Measurements from ENCODE around the gene SPOCK2. TPM values are rescaled to one million over a fixed set of nuclear protein-coding genes. Genes with fewer than 3 reads are reported as not detected.

SPOCK2 gene
- total and polyA plus RNA-seq, 4 donors: 24.1 to 103 (median 60.1) TPM

DNA sequence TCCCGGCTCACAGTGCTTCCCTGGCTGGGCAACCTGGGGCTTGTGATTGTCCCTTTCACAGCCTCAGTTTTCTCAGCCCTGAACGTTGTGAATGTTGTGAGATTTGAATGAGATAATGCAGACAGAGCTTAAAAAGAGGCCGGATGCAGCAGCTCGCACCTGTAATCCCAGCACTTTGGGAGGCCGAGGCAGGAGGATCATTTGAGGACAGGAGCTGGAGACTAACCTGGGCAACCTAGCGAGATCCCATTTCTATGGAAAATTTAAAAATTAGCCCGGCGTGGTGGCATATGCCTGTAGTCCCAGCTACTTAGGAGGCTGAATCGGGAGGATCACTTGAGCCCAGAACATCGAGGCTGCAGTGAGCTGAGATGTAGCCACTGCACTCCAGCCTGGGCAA is 56.6 kb downstream of the SPOCK2 start:
- WGBS, 2 donors: 92 to 94% methylated on average over 10 of the region's 10 CpGs
- Histone ChIP-seq H3K4me1 (ENCODE audit: control insufficient read depth in 5 of 5, insufficient read depth in 5 of 5, low read length in 5 of 5) (peaks cover 0 to 19% (median 7%) of the 10 kb centered on the region in 5 donors), H3K9ac (ENCODE audit: insufficient read depth in 1 of 2, low read length in 2 of 2) (no peak overlapping the region), H3K27me3 (ENCODE audit: control insufficient read depth in 3 of 3, insufficient read depth in 3 of 3, low read length in 2 of 3) (no peaks in the 10 kb centered on the region), H3K36me3 (ENCODE audit: control insufficient read depth in 4 of 4, insufficient read depth in 4 of 4, low read length in 4 of 4) (no peaks in the 10 kb centered on the region), H3K27ac (ENCODE audit: low read depth in 1 of 2, low read length in 1 of 2) (no peak overlapping the region), H3K9me3 (ENCODE audit: control insufficient read depth in 4 of 4, insufficient read depth in 3 of 4, low read length in 3 of 4) (no peaks in the 10 kb centered on the region), H3K4me3 (no peak overlapping the region)
- DNase-seq (no peak), ATAC-seq (ENCODE audit: insufficient read depth, low FRiP score) (no peak)
- TF ChIP-seq, protein P1, sequence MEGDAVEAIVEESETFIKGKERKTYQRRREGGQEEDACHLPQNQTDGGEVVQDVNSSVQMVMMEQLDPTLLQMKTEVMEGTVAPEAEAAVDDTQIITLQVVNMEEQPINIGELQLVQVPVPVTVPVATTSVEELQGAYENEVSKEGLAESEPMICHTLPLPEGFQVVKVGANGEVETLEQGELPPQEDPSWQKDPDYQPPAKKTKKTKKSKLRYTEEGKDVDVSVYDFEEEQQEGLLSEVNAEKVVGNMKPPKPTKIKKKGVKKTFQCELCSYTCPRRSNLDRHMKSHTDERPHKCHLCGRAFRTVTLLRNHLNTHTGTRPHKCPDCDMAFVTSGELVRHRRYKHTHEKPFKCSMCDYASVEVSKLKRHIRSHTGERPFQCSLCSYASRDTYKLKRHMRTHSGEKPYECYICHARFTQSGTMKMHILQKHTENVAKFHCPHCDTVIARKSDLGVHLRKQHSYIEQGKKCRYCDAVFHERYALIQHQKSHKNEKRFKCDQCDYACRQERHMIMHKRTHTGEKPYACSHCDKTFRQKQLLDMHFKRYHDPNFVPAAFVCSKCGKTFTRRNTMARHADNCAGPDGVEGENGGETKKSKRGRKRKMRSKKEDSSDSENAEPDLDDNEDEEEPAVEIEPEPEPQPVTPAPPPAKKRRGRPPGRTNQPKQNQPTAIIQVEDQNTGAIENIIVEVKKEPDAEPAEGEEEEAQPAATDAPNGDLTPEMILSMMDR (IDR thresholded peaks at IDR 0.05; ENCODE audit: control extremely low read depth, extremely low read depth): no peak

DNA sequence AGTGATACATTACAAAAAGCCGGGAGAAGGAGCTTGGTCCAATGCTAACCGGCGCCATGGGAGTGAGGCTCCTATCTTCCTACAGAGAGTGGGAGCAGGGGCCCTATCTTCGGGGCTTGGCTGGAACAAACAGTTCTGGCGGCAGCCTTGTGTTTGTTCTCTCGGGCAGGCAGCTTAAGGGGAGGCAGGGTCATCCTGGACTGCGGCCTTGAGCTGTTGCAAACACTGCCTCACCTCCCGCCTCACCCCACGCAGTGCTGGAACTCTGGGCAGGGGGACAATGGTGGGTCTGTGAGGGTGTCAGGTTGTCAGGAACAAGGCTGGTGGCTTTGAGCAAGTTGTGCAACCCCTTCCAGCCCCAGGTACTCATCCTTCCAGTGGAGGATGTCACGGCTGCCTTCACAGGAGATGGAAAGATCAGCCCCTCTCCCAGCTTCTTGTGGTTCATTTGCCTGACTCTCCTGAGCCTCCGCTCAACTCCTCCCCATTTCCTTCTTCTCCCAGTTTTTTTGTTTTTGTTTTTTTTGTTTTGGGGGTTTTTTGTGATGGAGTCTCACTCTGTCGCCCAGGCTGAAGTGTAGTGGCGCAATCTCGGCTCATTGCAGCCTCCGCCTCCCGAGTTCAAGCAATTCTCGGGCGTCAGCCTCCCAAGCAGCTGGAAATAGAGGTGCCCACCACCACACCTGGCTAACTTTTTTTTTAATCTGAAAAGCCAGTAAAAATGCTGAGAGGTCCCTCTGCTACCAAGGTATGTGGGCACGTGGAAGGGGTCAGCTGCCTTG is 57.4 kb downstream of the SPOCK2 start:
- DNase-seq (peak; percentile 60 to 82 (median 74)), ATAC-seq (ENCODE audit: insufficient read depth, low FRiP score) (no peak)
- Histone ChIP-seq H3K9ac (ENCODE audit: insufficient read depth in 1 of 2, low read length in 2 of 2) (no peak overlapping the region), H3K27me3 (ENCODE audit: control insufficient read depth in 3 of 3, insufficient read depth in 3 of 3, low read length in 2 of 3) (no peaks in the 10 kb centered on the region), H3K27ac (ENCODE audit: low read depth in 1 of 2, low read length in 1 of 2) (peak overlapping the region; percentile 37 to 63), H3K4me1 (ENCODE audit: control insufficient read depth in 5 of 5, insufficient read depth in 5 of 5, low read length in 5 of 5) (peaks cover 0 to 19% (median 7%) of the 10 kb centered on the region in 5 donors), H3K4me3 (no peak overlapping the region), H3K36me3 (ENCODE audit: control insufficient read depth in 4 of 4, insufficient read depth in 4 of 4, low read length in 4 of 4) (no peaks in the 10 kb centered on the region), H3K9me3 (ENCODE audit: control insufficient read depth in 4 of 4, insufficient read depth in 3 of 4, low read length in 3 of 4) (no peaks in the 10 kb centered on the region)
- 70 to 77% methylated on average over 19 of the region's 19 CpGs for WGBS, 2 donors
- TF ChIP-seq, protein P1 (IDR thresholded peaks at IDR 0.05; ENCODE audit: control extremely low read depth, extremely low read depth): no peak

DNA sequence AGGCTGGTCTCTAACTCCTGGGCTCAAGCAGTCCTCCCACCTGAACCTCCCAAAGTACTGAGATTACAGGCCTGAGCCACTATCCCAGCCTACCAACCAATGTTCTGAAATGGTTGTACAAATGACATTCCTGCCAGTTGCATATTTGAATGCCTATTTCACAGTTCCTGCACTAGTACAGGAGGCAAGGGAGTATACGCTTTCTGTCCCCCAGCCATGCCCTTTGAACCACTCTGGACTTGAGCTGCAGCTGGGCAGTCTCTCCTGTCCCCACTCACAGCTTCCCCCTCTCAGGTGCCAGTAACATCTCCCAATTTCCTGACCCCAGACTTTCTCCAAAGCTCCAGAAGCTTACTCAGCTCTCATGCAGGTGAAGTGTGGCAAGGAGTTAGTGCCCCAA is 58.9 kb downstream of the SPOCK2 start:
- DNase-seq (no peak), ATAC-seq (ENCODE audit: insufficient read depth, low FRiP score) (no peak)
- H3K36me3 ChIP-seq (ENCODE audit: control insufficient read depth in 4 of 4, insufficient read depth in 4 of 4, low read length in 4 of 4): no peaks in the 10 kb centered on the region
- TF ChIP-seq, protein P1 (IDR thresholded peaks at IDR 0.05; ENCODE audit: control extremely low read depth, extremely low read depth): no peak
- no peak overlapping the region for H3K4me3 ChIP-seq
- H3K27ac ChIP-seq (ENCODE audit: low read depth in 1 of 2, low read length in 1 of 2): no peak overlapping the region
- no peaks in the 10 kb centered on the region for H3K27me3 ChIP-seq (ENCODE audit: control insufficient read depth in 3 of 3, insufficient read depth in 3 of 3, low read length in 2 of 3)
- no peaks in the 10 kb centered on the region for H3K9me3 ChIP-seq (ENCODE audit: control insufficient read depth in 4 of 4, insufficient read depth in 3 of 4, low read length in 3 of 4)
- 91 to 95% methylated on average over 1 of the region's 1 CpG for WGBS, 2 donors
- H3K4me1 ChIP-seq (ENCODE audit: control insufficient read depth in 5 of 5, insufficient read depth in 5 of 5, low read length in 5 of 5): peaks cover 0 to 28% (median 10%) of the 10 kb centered on the region in 5 donors
- no peak overlapping the region for H3K9ac ChIP-seq (ENCODE audit: insufficient read depth in 1 of 2, low read length in 2 of 2)
